NCI-H510A (cell line): ENCODE data around the gene AFF3.
"Not testable (repeated sequence)": the region's sequence is repeated elsewhere in the genome, so short reads cannot be mapped to it uniquely, and the experiment has no call there.

Source experiments
- DNase-seq: peaks from one replicate; lab custom pipeline; 2025; lab: John Stamatoyannopoulos, UW

Gene AFF3

DNA sequence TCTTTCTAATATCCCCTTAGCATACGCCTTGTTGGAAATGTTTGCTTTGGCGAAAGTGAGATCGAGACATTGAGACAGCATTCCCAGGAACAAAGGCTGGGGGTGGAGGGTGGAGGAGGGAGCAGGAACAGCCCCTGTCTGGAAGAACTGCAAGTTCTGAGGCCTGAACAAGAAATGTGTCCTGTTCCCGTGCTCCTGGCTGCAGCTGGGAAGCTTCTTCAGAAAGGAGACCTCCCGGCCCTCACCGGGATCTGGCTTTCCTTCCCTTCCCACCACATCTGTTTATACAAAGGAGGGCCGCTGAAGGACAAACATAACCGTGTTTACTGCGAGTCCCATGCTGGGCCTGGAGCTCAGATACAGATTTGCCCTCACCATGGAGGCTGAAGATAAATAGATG is 35.9 kb downstream of the AFF3 start:
- DNase-seq, result no peak

DNA sequence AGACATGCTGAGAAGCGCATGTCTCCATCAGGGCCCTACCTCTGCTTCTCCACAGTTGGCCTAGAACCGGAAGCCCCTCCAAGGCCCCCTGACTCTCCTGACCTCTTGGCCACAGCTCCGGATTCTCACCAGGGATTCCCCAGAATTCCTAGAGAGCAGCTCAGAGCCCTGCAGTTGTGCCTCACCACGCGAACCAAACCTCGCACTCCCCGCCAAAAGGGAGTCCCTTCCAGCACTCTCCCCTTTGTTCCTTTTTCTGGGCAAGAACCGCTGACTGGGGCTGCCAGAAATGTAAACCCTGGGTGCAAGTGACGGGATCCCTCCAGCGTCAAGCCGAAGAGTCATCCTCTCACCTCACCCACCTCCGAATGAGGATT is 36.7 kb downstream of the AFF3 start:
- DNase-seq, result no peak

DNA sequence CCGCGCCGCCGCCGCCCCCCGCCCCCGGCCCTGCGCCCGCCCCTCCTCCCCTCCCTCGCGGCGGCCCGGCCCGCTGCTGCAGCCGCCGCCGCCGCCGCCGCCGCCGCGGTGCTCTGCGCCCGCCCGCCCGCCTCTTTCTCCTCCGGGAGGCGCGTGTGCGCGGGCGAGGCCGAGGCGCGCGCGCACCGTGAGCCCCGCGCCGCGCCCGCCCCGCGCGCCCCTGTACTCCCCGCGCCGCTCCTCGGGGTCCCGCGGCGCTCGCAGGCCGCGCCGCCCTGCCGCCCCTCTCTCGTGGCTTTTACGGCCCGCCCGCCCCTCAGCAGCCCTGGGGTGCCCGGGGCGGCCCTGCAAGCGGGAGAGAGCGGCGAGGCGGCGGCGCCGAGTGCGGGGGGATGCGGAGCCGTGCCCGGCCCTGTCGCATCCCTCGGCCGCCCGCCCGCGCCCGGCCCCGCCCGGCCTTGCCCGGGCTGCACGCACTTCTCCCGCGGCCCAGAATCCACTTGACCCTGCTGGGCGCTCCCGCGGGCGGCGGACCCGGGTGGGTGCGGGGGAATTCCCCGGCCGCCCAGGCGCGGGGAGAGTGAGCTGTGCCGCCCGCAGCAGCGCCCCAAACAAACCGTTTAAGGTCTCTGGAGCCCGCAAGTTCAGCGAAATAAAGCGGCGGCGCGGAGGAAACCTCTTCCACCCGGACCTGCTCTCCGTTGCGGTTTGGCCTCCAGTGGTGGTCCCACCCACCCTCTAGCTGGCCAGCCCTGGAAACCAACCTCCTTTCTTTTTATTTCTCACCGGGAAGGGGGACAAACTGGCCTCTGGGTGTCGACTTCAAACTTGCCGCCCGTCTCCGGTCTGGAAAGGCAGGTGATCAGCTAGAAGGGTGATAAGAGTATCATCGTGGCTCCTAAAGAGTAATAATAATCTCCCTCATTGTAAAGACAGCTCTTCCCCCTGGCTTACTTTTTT is 37.4 kb downstream of the AFF3 start:
- DNase-seq, result no peak

DNA sequence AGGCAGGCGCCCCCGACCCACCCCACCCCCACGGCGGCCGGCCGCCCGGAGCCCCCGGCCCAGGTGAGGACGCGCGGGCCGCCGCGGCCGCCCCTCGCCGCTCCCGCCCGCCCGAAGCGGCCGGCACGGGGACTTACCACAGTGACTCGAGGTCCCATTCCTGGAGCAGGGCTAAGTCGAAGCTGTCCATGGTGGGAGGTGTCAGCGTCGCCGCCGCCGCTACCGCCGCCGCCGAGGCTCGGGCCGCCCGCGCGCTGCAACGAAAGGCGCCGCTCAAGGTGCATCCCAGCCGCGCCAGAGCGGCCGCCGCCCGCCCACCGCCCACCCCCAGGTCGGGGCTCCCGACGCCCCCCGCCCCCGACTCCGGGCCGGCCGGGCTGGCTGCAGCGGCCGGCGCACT is 38.1 kb downstream of the AFF3 start:
- DNase-seq, result not testable (repeated sequence)

DNA sequence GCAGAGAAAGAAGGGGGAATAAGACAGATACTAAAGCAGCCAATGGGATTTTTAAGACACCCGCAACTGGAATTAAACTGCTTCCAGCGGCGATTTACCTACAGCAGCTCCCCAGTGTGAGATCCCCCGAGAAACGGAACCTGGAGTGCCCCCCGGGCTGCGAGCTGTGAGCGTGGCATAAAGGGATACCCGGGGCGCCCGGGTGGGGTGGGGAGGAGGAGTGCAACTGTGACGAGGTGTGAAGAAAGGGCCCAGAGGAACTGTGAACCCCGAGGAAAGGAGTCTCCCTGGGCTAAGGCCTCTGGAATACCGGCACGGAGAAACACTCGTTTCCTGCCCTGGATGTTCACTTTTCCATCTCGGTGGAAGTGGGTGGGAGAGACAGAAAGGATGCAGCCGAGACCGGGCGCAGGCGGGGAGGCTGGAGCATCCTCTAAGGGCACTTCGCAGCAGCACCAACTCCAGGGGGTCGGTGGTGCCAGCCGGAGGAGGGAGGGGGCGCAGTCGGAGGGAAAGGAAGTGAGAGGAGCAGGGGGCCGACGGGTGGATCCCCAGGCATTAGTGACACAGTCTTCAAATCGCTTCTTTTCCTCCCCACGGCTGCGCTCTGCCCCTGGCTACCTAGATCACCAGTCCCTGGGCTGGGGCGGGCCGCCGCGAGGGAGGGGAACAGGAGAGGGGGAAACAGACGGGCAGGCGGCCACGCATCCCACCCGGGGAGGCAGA is 38.7 kb downstream of the AFF3 start:
- DNase-seq, result not testable (repeated sequence)

DNA sequence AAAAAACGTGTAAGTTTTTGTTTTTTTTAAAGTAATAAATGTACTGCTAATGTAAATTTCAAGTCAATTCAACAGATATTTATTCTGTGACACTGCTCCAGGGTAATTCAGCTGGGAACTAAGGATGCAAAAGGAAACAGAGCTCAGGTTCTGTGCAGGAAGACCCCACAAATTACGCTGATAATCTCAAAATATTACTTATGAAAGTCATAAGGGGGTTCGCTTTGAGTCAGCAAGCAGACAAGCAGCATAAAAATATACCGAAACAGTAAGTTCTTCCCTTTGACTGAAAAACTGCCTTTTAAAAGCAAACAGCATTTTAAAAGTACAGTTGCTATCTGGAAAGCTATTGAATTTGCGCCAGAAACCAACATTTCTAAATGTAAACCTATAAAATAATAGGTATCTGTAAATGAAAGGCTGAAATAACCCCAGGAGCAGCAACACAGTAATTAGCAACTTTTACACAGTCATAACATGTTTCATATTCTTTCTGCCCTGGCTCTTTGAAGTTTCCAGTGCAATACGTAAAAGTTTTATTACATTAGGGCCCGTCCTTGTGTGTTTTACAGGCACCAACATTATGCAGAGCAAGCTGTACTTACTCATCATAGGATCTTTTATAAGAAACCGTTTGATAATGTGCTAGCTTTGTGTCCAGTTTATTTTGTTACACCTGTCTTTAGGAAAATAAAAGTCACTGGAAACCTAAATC is 39.8 kb downstream of the AFF3 start:
- not testable (repeated sequence) for DNase-seq

DNA sequence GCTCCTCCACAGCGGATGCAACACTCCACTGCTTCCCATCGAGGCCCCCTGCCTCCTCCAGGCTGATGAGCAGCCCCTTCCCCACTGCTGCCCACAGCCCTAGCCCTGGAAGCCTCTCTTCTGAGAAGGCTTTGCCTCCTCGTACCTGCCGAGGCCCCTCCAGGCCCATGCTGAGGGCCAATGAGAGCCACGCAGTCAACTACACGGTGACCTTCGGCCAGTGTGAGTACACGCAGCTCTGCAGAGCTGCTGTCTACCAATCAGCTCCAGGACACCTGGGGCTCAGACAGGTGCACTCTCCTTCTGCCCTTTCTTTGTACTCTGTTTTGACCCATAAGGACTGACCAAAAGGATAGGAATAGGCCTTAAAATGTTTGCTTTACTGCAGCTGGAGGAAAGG is 43.5 kb downstream of the AFF3 start:
- DNase-seq, result not testable (repeated sequence)

DNA sequence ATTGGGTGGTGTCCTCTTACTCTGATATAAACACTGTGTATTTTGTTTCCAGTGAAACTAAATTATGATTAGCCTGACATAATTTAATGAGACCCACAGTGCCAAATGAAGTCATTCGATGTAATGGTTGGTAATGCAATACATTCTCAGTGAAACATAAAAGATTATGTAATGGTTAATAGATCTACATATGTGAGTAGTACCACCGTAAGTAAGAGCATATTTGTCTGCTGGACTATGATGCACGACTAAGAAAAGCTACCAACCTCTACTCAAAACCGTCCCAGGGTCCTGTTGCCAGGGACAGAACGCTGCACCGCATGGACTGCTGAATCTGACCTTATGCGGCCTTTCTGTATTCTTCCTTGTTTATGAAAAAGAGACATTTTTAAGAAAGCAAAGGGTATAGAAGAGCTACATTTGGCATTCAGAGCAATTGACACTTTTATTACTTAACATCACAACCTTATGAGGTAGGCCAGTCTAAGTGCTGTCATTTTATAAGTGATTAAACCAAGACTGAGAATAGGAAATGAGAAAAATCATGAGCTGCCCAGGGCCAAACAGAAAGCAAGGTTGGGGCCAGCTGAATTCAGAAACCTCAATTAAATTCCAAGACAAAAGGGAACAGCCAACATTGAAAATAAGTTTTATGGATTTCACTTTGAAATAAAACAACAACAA is 44.6 kb downstream of the AFF3 start:
- not testable (repeated sequence) for DNase-seq

DNA sequence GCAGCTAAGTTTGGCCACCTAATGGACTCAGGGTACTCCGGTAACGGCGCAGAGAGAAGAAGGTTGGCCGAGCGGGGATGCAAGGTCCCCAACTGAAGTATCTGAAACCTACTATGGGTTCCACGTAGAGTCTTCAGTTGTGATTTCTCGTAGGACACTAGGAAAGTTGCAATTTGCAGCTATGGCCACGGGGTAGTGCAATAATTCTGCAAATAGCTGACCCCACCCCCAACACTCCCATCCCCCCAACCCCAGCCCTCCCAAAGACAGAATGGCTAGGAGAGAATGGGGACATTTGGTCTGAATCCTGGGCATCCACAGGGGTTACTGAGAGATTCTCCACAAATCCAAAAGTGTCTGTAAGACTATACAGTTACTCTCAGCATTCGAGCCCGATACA is 46.5 kb downstream of the AFF3 start:
- DNase-seq, result not testable (repeated sequence)

DNA sequence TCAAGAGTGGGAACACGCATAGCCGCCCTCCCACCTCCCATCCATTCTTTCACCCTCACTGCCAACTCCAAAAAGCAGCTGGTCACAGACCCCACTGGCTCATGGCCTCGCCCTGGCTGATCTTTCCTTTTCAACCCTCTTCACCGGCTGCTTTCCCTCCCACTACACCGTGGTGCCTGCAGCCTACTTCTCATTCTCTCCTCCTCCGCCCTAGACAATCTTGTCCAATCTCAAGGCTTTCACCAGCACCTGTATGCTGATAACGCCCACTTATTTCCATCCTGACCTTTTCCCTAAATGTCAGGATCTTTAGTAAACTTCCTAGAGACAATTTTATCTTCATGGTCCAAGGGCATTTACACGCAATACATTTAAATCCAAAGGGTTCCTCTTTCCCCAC is 50.6 kb downstream of the AFF3 start:
- DNase-seq, result not testable (repeated sequence)

DNA sequence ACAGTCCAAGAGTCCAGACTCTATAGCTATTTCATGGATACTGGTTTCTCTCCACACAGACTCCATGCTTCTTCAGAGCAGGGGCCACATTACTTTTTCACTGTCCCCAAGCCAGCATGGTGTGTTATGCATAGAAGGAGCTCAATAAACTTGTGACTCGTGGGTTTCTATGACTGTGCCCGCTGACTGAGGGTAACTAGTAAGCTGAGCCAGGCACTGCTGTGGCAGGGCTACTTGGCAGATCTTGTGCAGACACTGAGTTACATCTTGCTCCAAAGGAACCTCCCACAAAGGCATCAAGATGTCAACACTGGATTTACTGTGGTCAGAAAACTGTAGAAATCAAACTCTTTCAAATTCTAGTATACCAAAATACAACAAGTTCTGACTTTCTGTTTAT is 56.6 kb downstream of the AFF3 start:
- DNase-seq, result not testable (repeated sequence)

DNA sequence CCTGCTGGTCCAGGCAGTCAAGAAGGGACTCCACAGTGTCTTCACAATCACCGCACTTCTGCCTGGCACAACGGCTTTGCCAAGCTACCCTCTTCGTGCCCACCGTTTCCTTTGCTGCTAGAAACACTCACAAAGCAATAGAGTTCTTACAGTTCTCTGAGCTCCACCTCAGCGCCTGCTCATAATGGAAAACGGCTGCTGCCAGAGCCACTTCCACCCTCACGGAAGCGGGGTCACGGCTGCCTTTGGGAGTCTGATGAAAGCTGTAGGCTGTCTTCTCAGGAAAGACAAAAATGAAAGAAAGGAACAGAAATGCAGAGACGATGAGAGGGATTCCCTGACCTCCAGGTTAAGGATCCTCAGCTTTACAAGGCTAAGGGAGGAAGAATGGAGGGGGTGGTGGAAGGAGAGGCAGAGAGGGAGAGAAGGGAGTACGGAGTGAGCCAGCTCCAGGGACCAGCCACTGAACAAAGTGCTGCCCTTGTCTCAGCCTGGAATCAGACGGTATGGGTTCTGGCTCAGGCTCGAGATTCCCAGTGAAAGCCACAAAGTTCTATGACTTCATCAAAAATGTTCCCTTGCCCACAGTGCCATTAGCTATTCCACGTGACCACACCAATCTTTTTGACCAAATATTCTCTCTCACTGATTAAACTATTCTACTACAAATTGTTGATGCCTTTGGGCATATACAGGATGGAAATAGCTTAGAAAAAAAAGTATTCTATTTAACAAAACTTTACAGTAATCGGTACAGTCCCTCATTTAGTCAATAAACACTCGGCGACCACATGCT is 58.8 kb downstream of the AFF3 start:
- DNase-seq, result not testable (repeated sequence)

DNA sequence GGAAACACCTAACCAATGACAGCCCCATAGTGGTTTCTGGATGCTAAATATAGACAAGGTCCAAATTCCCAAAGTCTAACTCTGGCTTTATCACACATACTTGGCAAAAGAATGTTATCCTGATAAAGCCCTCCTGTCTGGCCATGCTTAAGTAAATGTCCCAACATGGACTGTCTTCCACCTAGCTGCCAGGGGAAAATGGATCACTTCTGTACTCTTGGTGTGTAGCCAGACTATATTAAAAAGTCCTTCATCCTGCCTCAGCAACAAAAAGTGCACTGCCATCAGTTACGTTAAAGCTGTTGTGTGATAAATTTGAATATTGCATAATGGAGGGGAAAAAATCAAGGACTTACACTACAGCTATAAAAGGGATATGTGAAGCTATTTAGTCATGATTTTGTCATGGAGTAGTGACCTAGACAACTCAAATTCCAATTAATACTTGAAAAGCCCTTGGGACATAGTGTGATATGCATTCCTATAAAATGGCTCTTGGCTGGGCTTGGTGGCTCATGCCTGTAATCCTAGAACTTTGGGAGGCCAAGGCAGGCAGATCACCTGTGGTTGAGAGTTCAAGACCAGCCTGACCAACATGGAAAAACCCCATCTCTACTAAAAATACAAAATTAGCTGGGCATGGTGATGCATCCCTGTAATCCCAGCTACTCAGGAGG is 60.0 kb downstream of the AFF3 start:
- not testable (repeated sequence) for DNase-seq

DNA sequence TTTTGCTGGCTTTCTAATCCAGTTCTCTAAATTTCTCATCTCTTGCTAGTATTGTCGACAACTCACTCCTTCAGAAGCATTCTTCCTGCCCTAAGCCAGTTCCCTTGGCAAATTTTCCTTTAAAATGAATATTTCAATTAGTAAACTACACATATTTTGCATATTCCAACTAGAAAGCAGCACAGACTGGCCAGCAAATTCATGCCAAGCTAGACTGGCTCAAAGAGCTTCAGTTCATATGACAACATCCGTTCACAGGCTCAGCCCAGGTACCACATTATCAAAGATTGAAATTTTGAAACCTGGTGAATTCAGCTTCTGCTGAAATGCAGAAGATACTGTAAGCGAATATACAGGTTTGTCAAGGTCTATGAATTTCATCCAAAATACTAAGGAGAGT is 64.5 kb downstream of the AFF3 start:
- DNase-seq, result no peak

DNA sequence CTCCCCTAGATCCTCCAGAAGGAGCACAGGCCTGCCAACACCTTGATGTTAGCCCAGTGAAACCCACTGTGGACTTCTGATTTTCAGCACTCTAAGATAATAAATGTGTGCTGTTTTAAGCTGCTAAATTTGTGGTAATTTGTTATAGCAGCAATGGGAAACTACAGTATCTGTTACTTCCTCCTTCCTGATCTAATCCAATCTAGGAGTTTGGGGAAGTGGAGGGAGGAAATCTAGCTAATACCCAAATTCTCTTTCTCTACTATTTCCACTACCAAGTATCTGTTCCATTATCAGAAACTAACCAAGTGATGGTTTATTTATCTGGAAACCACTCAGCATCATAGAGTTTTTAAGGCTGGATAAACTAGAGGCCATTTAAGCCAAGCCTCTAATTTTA is 64.9 kb downstream of the AFF3 start:
- no peak for DNase-seq

DNA sequence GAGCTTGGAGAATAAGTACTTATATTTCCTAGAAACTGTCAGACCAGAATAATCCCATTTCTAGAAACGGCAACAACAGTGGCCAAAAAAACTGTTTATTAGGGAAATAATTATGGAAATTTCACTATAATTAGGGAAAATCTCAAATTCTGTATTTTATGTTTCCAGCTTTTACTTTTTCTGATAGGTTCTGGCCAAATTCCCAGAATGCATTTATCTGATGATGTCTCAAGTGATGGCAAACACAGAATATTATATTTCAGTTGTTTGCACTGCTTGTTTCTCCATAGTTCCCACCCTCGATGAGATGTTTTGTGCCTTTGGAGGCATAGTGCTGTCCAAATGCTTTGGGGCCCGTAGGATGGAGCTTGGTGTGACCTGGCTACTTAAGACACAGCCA is 66.9 kb downstream of the AFF3 start:
- no peak for DNase-seq

DNA sequence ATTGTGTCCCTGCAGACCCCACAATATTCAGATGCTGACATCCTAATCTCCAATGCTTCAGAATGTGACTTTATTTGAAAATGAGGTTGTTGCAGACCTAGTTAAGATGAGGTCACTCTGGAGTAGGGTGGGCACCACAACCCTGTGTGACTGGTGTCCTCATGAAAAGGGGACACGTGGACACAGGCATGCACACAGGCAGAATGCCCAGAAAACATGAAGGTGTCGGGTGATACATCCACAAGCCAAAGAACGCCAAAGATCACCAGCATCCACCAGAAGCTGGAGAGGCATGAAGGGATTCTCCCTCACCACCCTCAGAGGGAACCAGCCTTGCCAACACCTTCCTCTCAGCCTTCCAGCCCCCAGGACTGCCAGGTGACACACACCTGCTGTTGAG is 69.3 kb downstream of the AFF3 start:
- no peak for DNase-seq

DNA sequence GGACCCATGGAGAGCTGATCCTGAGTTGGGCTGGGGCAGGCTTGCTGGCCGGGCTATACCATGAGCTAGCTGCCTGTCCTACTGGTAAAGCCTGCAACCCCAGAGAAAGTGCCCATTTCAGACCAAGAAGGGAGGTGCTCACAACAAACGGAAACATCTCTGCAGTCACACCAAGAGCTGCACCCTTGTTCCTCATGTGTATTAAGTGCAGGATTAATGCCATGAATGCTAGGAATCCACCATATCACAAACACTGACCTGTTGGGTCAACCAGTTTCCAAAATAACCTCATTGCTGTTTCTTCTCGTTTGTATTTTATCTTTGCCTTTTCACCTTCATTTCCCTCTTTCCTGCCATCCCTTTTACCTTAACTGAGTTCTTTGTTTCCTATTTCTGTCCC is 69.9 kb downstream of the AFF3 start:
- no peak for DNase-seq

DNA sequence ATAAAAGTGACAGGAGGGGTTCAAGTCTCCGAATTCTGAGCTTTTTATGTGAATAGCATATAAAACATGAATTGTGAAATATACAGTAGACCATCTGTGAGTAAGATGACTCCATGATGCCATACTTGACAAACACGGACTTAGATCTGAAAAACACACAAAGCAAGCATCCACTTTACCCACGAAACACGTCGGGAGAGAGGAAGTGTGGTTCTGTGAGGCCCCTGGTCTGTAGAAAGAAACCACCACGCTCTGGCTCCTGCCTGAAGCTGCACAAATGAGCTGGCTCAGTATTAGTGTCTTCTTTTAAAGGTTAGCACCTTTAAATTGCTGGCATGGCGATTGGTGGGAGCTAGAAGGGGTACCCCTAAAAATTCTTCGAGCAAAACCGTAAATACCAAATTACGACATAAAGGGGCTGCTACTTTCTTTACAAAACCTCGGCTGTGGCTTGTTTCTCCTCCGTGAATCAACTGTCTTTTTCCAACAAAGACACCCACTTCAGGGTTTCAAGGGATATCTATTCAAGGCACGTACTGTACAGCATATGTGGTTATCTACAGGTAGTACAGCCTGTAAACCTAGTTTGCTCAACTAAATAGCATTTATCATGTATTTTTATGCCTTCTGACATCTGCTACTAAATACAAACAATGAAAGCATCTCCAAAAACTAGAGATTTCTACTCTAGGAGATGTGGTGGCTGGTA is 70.9 kb downstream of the AFF3 start:
- DNase-seq, result no peak

DNA sequence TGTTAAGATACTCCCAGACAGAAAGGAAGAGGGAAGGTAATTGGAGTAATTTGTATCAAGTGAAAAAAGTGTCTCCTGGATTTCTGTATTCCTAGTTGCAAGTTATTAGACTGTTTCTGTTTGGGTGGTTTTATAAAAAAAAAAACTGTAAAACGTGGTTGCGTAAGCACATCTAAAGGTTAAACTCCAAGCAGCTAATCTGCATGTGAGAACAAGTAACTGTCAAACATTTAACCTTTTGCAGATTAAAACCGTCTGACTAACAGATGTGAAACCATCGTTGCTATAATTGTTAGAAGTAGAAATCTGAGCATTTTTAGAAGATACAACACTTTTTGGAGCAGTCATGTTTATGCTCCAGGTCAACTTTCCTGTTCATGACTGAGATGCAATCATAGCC is 72.3 kb downstream of the AFF3 start:
- DNase-seq, result no peak
